C4-2B (cell line): ENCODE measurements around the gene KRTAP4-2.

Source experiments
- ZFX ChIP-seq: fragments of 450-650 bp; IDR thresholded peaks from 2 replicates; pipeline ENCODE4 v1.6.1; 2017
- TF ChIP-seq, protein P1 (sequence below): fragments of 450-650 bp; conservative IDR thresholded peaks from 2 replicates; pipeline ENCODE4 v1.5.1; 2017; ENCODE audit warnings: mild to moderate bottlenecking

DNA sequence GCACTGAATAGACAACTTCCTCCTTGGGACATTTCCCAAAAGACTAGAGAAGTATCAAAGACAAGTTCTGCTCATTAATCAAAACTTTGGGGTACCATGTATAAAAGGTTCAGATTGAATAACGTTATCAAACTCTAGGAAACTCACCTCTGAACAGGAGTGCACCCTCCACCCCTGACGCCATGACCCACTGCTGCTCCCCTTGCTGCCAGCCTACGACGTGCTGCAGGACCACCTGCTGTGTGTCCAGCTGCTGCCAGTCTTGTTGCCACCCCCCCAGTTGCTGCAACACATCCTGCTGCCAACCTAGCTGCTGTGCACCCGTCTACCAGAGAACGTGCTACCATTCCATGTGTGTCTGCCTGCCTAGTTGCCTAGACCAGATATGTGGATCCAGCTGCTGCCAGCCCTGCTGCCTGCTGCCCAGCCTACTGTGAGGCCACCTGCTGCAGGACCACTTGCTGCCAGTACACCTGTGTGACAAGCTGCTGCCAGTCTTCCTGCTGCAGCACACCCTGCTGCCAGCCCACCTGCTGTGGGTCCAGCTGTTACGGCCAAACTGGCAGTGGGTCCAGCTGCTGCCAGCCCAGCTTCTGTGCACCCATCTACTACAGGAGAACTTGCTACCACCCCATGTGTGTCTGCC lies 34.6 kb upstream of the KRTAP4-2 start:
- TF ChIP-seq, protein P1, sequence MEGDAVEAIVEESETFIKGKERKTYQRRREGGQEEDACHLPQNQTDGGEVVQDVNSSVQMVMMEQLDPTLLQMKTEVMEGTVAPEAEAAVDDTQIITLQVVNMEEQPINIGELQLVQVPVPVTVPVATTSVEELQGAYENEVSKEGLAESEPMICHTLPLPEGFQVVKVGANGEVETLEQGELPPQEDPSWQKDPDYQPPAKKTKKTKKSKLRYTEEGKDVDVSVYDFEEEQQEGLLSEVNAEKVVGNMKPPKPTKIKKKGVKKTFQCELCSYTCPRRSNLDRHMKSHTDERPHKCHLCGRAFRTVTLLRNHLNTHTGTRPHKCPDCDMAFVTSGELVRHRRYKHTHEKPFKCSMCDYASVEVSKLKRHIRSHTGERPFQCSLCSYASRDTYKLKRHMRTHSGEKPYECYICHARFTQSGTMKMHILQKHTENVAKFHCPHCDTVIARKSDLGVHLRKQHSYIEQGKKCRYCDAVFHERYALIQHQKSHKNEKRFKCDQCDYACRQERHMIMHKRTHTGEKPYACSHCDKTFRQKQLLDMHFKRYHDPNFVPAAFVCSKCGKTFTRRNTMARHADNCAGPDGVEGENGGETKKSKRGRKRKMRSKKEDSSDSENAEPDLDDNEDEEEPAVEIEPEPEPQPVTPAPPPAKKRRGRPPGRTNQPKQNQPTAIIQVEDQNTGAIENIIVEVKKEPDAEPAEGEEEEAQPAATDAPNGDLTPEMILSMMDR, result no peak
- no peak for TF ChIP-seq ZFX
